Measurements from ENCODE around the gene ADH5. TPM values are rescaled to one million over a fixed set of nuclear protein-coding genes. Genes with fewer than 3 reads are reported as not detected.

Gene ADH5
- total RNA-seq (2014; rRNA removed; shearing (Covaris generic)) (50.0 and 62.6 TPM in 2 replicates), total RNA-seq (2022) (84.5 and 88.6 TPM in 2 replicates), Bru-seq, nascent RNA (percentile 85 among the genes with signal in this experiment), BruChase-seq, experiment 1, labeled RNA remaining after a 6-hour chase (percentile 85 among the genes with signal in this experiment), BruChase-seq, experiment 2, labeled RNA remaining after a 2-hour chase (percentile 82 among the genes with signal in this experiment)
- long read RNA-seq, transcript ADH5-201 (9 exons, 2,615 nt): major isoform, 109 of 120 reads
- long read RNA-seq, partial matches to known transcripts: 7 of 120 reads
- long read RNA-seq, other reads (novel, unspliced or antisense): 4 of 120 reads

DNA sequence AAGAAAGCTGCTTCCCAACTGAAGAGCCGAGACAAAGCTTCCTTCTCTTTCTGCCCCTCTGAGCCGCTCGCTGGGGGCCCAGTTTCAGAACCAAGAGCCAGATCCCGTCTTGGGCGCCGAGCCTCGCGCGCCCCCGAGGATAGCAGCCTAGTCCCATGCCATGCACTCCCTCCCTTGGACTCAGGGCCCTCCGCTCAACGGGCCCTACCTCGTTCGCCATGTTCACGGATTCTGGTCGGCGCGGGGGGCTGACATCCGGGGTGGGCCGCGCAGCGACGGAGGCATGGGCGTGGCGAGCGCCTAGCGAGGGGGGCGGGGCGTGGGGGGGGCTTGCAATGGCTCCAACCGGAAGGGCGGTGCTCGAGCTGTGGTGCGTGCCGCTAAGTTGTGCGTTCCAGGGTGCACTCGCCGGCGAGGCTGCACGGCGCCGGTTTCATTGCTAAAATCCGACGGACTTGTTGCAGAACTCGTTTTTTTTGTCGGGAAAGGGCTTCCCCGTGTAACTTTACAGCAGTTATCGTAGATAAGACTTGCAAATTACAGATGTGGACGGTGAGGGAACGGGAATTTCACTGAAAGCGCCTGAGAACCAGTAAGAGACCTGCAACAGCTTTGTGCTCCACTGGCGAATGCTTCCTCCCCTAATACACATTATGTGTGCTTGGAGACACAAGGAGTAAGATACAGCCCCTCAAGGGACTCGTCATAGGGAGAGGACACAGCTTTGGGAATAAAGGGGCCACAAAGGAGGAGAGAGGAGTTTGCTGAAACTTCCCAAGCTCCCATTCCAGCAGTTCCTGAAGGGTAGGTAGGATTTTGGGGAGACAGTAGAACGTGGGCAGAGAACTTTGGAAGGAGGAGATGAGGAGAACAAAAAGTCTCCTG lies at the start of gene ADH5:
Gene ADH5, minus strand, starts transcription at position 308 of the 885 bp plus-strand sequence. Its CDS starts 88 bp downstream, at position 220.
- peak within 1 kb of the TSS; percentile 78 for H3K4me2 ChIP-seq (ENCODE audit: low read length)
- intact Hi-C loops (cut with micrococcal nuclease; ENCODE audit: unreplicated experiment): loop anchor here (1.0 to 10.0 kb wide), 6 partner anchors 93 to 944 kb away; partner anchors contain the start of genes EIF4E, H2AZ1, METAP1 and RAP1GDS1
- peak within 1 kb of the TSS; percentile 50 for H3K27ac ChIP-seq (ENCODE audit: low read depth, low read length, poor library complexity, severe bottlenecking)
- H3K9me2 ChIP-seq (ENCODE audit: insufficient read depth, low read length): no peaks in the 10 kb centered on the region
- no peaks in the 10 kb centered on the region for H3K9me3 ChIP-seq (ENCODE audit: low read length)
- H4K20me1 ChIP-seq (ENCODE audit: insufficient read depth, low read length): no peaks in the 10 kb centered on the region
- ChIA-PET POLR2A (interaction anchor here (0.6 to 2.5 kb wide), 21 partner anchors 9 to 862 kb away, joined by 3 to 20 read pairs (median 4); partner anchors contain the start of genes DAPP1, H2AZ1 and METAP1), CTCF (ENCODE audit: unreplicated experiment) (interaction anchor here (0.6 to 0.8 kb wide), 3 partner anchors 94 to 850 kb away, joined by 3 to 6 read pairs (median 3); partner anchors contain the start of gene METAP1)
- TSS peak; percentile 93 for BruUV-seq (replicated peaks)
- peaks cover 19% of the 10 kb centered on the region for H3K36me3 ChIP-seq (ENCODE audit: insufficient read depth, low read length)
- H3K4me3 ChIP-seq (ENCODE audit: low read depth, low read length, poor library complexity, severe bottlenecking): peak within 1 kb of the TSS; percentile 75
- peak within 1 kb of the TSS; percentile 78 for H2AFZ ChIP-seq (ENCODE audit: low read length)
- peak; percentile 93 for DNase-seq (ENCODE audit: low spot score)
- TF ChIP-seq, protein P1, sequence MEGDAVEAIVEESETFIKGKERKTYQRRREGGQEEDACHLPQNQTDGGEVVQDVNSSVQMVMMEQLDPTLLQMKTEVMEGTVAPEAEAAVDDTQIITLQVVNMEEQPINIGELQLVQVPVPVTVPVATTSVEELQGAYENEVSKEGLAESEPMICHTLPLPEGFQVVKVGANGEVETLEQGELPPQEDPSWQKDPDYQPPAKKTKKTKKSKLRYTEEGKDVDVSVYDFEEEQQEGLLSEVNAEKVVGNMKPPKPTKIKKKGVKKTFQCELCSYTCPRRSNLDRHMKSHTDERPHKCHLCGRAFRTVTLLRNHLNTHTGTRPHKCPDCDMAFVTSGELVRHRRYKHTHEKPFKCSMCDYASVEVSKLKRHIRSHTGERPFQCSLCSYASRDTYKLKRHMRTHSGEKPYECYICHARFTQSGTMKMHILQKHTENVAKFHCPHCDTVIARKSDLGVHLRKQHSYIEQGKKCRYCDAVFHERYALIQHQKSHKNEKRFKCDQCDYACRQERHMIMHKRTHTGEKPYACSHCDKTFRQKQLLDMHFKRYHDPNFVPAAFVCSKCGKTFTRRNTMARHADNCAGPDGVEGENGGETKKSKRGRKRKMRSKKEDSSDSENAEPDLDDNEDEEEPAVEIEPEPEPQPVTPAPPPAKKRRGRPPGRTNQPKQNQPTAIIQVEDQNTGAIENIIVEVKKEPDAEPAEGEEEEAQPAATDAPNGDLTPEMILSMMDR (conservative IDR thresholded peaks at IDR 0.05; ENCODE audit: low read length): no peak
- no peak for TF ChIP-seq EZH2phosphoT487 (IDR thresholded peaks at IDR 0.05; ENCODE audit: borderline replicate concordance, low read depth, low read length)
- peaks cover 23% of the 10 kb centered on the region for H3K4me1 ChIP-seq (ENCODE audit: insufficient read depth, low read length, poor library complexity, severe bottlenecking)
- H3K79me2 ChIP-seq (ENCODE audit: insufficient read depth, low read depth, low read length): peaks cover 34% of the 10 kb centered on the region

DNA sequence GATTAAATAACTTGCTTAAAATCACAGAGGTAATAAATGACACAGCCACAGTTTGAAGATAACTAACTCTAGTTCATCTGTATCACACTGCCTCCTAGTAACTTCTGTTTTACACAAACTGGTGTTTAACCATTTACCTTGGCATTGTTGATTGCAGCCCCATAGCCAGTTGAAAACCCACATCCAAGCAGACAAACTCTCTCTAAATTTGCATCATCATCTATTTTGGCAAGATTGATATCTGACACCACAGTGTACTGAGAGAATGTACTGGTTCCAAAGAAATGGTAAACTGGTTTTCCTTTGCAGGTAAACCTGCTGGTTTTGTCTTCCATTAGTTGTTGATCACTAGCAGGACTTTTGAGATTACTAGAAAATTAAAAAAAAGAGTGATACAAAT lies 47.7 kb upstream of the ADH5 start:
- Histone ChIP-seq H3K9me3 (ENCODE audit: low read length) (no peaks in the 10 kb centered on the region), H3K4me2 (ENCODE audit: low read length) (no peak overlapping the region), H3K79me2 (ENCODE audit: insufficient read depth, low read depth, low read length) (no peaks in the 10 kb centered on the region), H3K9me2 (ENCODE audit: insufficient read depth, low read length) (no peaks in the 10 kb centered on the region), H3K36me3 (ENCODE audit: insufficient read depth, low read length) (no peaks in the 10 kb centered on the region), H3K4me1 (ENCODE audit: insufficient read depth, low read length, poor library complexity, severe bottlenecking) (no peaks in the 10 kb centered on the region), H4K20me1 (ENCODE audit: insufficient read depth, low read length) (no peaks in the 10 kb centered on the region), H2AFZ (ENCODE audit: low read length) (no peak overlapping the region), H3K27ac (ENCODE audit: low read depth, low read length, poor library complexity, severe bottlenecking) (no peak overlapping the region), H3K4me3 (ENCODE audit: low read depth, low read length, poor library complexity, severe bottlenecking) (no peak overlapping the region)
- POLR2A ChIA-PET: no interaction called here
- intact Hi-C loops (cut with micrococcal nuclease; ENCODE audit: unreplicated experiment): no loop called here
- DNase-seq (ENCODE audit: low spot score): no peak
- CTCF ChIA-PET (ENCODE audit: unreplicated experiment): no interaction called here
- no TSS peak for BruUV-seq (replicated peaks)
- TF ChIP-seq, protein P1 (conservative IDR thresholded peaks at IDR 0.05; ENCODE audit: low read length): no peak
- no peak for TF ChIP-seq EZH2phosphoT487 (IDR thresholded peaks at IDR 0.05; ENCODE audit: borderline replicate concordance, low read depth, low read length)
